Sigmoid colon (tissue), 7 donors: Measurements from ENCODE around the gene S1PR3. TPM values are rescaled to one million over a fixed set of nuclear protein-coding genes. Genes with fewer than 3 reads are reported as not detected.

Experiments used
- DNase-seq: peaks from one replicate; pipeline ENCODE4 v3.0.0-alpha.2; 2019
- H3K27ac ChIP-seq, 4 donors: fragments of 200-600 bp; sonication (generic); one replicate each; pipeline ENCODE4 v1.5.1; 2016 to 2019; ENCODE audit warnings: mild to moderate bottlenecking in 1 of 4
- H3K27me3 ChIP-seq, 3 donors: fragments of 200-600 bp; sonication (generic); one replicate each; pipeline ENCODE4 v1.5.1; 2019; ENCODE audit warnings: mild to moderate bottlenecking in 1 of 3
- H3K36me3 ChIP-seq, 4 donors: fragments of 200-600 bp; sonication (generic); one replicate each; pipeline ENCODE4 v1.5.1; 2016 to 2019
- H3K4me1 ChIP-seq, 4 donors: fragments of 200-600 bp; sonication (generic); one replicate each; pipeline ENCODE4 v1.5.1; 2017 to 2019
- H3K4me3 ChIP-seq, 4 donors: fragments of 200-600 bp; sonication (generic); one replicate each; pipeline ENCODE4 v1.5.1; 2017 to 2019; ENCODE audit warnings: mild to moderate bottlenecking in 2 of 4, moderate library complexity in 1 of 4
- H3K9me3 ChIP-seq, 4 donors: fragments of 200-600 bp in 3 of 4; sonication (generic) in 3 of 4; one replicate each; pipeline versions ENCODE4 v1.5.1 to v1.6.1; 2013 to 2019
- EP300 ChIP-seq, 4 donors: sonication (generic); formaldehyde crosslinking; IDR thresholded peaks; one replicate each; pipeline ENCODE4 v1.6.1; 2017; ENCODE audit warnings: antibody characterized with exemption in 4 of 4
- POLR2A ChIP-seq, 2 donors: fragments of 450-650 bp; IDR thresholded peaks; one replicate each; pipeline ENCODE4 v1.6.1; 2016; ENCODE audit warnings: antibody characterized with exemption in 2 of 2, mild to moderate bottlenecking in 2 of 2, moderate library complexity in 2 of 2
- POLR2AphosphoS5 ChIP-seq, 4 donors: sonication (generic); formaldehyde crosslinking; IDR thresholded peaks; one replicate each; pipeline ENCODE4 v1.6.1; 2017; ENCODE audit warnings: antibody characterized with exemption in 4 of 4
- WGBS, 2 donors: extraction: QIAGEN DNeasy Blood & Tissue Kit; methylation state at CpG; one replicate each; pipeline ENCODE4 v1.1.7; 2013; 5-methylcytosine and 5-hydroxymethylcytosine counted together
- intact Hi-C: fragments of 100-400 bp; cut with DNase I; formaldehyde crosslinking; loops from one replicate; pipeline ENCODE4 v1.15.1; 2023
- polyA plus RNA-seq, 3 donors: library from polyadenylated mRNA; stranded (reverse); fragments of 200-250 nt; gene quantifications; one replicate each; pipeline ENCODE4 v1.2.3, GENCODE V29; 2013
- total RNA-seq, 4 donors: library from RNA; depleted of rRNA; stranded (reverse); fragments of >200 nt; gene quantifications; one replicate each; pipeline ENCODE4 v1.1.0, GENCODE V29; 2016
- TF ChIP-seq, protein P1 (sequence below), 4 experiments: fragments of 450-650 bp in 3 of 4; fragments of 200-600 bp in 1 of 4; IDR thresholded peaks; one replicate each; pipeline ENCODE4 v1.5.1; 2016 to 2019; ENCODE audit warnings: antibody characterized with exemption in 4 of 4, mild to moderate bottlenecking in 3 of 4, moderate library complexity in 2 of 4
- donor health status: healthy with polysubstance abuse.
- donor health status: Bipolar disorder and iron deficiency.
- donor health status: healthy.

S1PR3 gene
- total and polyA plus RNA-seq, 7 donors, result 0.23 to 33.0 (median 10.4) TPM

DNA sequence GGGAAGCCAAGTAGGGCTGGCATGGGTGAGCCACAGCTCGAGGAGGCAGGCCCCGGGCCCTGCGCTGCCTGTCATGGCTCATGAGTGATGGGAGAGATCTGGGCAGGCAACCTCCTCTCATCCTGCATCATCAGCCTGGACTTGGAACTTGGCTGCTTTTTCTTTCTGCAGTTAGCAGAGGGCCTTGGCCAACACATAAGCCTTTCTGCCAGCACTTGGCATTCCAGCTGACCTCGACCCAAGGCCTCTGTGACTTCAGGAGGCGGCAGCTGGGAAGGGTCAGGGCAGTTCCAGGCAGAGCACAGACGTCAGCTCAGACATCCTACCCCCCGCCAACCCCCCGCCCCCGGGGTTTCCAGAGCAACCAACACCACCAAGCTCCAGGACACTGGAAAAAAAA is 7.6 kb downstream of the S1PR3 start:
- WGBS, 2 donors, result 76 to 79% methylated on average over 9 of the region's 9 CpGs
- TF ChIP-seq EP300 (IDR thresholded peaks at IDR 0.05) (no peak), POLR2AphosphoS5 (IDR thresholded peaks at IDR 0.05) (peak in 3 of 4 donors; percentile 45 to 52 (median 48))
- H3K9me3 ChIP-seq, result no peaks in the 10 kb centered on the region
- no peaks in the 10 kb centered on the region for H3K27me3 ChIP-seq
- peak; percentile 84 for DNase-seq
- H3K4me1 ChIP-seq, result peaks cover 0 to 73% (median 55%) of the 10 kb centered on the region in 4 donors
- no peak overlapping the region for H3K4me3 ChIP-seq
- peak overlapping the region; percentile 47 to 98 (median 62) for H3K27ac ChIP-seq
- no peaks in the 10 kb centered on the region for H3K36me3 ChIP-seq
- intact Hi-C loops, result loop anchor here (5.0 to 10.0 kb wide), 2 partner anchors 347 to 804 kb away; no protein-coding TSS in a partner anchor

DNA sequence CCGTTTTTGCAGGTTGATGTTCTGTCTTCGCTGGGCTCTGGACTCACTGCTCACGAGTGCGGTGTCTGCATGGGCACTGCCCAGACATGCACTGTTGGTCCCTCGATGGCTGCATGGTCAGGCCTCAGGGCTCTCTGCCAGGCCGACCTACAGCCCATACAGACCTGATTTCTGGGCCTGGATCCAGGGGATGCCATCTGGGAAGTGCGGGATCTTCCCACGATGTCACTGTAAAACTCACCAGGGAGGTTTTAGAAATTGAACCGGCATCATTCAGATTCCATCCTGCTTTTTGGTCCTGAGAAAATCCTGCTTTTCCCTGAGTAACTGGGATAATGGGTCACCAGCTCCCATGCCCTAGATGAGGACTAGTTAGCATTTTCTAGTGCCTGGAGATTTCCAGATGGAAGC is 9.1 kb downstream of the S1PR3 start:
- Histone ChIP-seq H3K4me1 (peaks cover 0 to 59% (median 43%) of the 10 kb centered on the region in 4 donors), H3K4me3 (no peak overlapping the region), H3K27me3 (no peaks in the 10 kb centered on the region), H3K27ac (peak overlapping the region; percentile 7 to 98 (median 58)), H3K9me3 (no peaks in the 10 kb centered on the region), H3K36me3 (no peaks in the 10 kb centered on the region)
- DNase-seq, result no peak
- intact Hi-C loops, result loop anchor here (10.0 kb wide), 1 partner anchor 896 kb away; no protein-coding TSS in a partner anchor
- TF ChIP-seq POLR2A (IDR thresholded peaks at IDR 0.05) (no peak), EP300 (IDR thresholded peaks at IDR 0.05) (no peak), POLR2AphosphoS5 (IDR thresholded peaks at IDR 0.05) (no peak)
- TF ChIP-seq, protein P1, sequence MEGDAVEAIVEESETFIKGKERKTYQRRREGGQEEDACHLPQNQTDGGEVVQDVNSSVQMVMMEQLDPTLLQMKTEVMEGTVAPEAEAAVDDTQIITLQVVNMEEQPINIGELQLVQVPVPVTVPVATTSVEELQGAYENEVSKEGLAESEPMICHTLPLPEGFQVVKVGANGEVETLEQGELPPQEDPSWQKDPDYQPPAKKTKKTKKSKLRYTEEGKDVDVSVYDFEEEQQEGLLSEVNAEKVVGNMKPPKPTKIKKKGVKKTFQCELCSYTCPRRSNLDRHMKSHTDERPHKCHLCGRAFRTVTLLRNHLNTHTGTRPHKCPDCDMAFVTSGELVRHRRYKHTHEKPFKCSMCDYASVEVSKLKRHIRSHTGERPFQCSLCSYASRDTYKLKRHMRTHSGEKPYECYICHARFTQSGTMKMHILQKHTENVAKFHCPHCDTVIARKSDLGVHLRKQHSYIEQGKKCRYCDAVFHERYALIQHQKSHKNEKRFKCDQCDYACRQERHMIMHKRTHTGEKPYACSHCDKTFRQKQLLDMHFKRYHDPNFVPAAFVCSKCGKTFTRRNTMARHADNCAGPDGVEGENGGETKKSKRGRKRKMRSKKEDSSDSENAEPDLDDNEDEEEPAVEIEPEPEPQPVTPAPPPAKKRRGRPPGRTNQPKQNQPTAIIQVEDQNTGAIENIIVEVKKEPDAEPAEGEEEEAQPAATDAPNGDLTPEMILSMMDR (IDR thresholded peaks at IDR 0.05), result no peak
- WGBS, 2 donors, result 88% methylated on average over 9 of the region's 9 CpGs

DNA sequence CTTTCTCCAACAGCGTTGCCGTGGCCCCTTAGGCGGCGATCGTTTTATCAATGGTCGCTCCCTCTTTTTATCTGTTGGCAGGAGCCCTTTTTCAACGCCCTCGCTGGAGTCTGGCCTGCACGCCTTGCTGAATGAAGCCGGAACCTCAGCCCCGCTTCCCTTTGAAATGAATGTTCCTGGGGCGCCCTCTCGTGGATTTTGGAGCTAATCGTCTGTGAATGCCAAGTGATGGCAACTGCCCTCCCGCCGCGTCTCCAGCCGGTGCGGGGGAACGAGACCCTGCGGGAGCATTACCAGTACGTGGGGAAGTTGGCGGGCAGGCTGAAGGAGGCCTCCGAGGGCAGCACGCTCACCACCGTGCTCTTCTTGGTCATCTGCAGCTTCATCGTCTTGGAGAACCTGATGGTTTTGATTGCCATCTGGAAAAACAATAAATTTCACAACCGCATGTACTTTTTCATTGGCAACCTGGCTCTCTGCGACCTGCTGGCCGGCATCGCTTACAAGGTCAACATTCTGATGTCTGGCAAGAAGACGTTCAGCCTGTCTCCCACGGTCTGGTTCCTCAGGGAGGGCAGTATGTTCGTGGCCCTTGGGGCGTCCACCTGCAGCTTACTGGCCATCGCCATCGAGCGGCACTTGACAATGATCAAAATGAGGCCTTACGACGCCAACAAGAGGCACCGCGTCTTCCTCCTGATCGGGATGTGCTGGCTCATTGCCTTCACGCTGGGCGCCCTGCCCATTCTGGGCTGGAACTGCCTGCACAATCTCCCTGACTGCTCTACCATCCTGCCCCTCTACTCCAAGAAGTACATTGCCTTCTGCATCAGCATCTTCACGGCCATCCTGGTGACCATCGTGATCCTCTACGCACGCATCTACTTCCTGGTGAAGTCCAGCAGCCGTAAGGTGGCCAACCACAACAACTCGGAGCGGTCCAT is 10.0 kb downstream of the S1PR3 start:
- no peaks in the 10 kb centered on the region for H3K36me3 ChIP-seq
- DNase-seq, result peak; percentile 94
- H3K4me1 ChIP-seq, result peaks cover 0 to 58% (median 42%) of the 10 kb centered on the region in 4 donors
- no peaks in the 10 kb centered on the region for H3K27me3 ChIP-seq
- no peak for TF ChIP-seq EP300 (IDR thresholded peaks at IDR 0.05)
- TF ChIP-seq, protein P1 (IDR thresholded peaks at IDR 0.05), result peak; percentile 74 to 86 (median 80)
- peak in 3 of 4 donors; percentile 16 to 30 (median 17) for TF ChIP-seq POLR2AphosphoS5 (IDR thresholded peaks at IDR 0.05)
- no peak for TF ChIP-seq POLR2A (IDR thresholded peaks at IDR 0.05)
- WGBS, 2 donors, result 31 to 38% methylated on average over 52 of the region's 52 CpGs
- no peaks in the 10 kb centered on the region for H3K9me3 ChIP-seq
- H3K27ac ChIP-seq, result peak overlapping the region; percentile 7 to 98 (median 58)
- peak overlapping the region in 2 of 4 donors; percentile 20 to 23 for H3K4me3 ChIP-seq
- intact Hi-C loops, result loop anchor here (1.0 to 10.0 kb wide), 2 partner anchors 407 to 896 kb away; no protein-coding TSS in a partner anchor

DNA sequence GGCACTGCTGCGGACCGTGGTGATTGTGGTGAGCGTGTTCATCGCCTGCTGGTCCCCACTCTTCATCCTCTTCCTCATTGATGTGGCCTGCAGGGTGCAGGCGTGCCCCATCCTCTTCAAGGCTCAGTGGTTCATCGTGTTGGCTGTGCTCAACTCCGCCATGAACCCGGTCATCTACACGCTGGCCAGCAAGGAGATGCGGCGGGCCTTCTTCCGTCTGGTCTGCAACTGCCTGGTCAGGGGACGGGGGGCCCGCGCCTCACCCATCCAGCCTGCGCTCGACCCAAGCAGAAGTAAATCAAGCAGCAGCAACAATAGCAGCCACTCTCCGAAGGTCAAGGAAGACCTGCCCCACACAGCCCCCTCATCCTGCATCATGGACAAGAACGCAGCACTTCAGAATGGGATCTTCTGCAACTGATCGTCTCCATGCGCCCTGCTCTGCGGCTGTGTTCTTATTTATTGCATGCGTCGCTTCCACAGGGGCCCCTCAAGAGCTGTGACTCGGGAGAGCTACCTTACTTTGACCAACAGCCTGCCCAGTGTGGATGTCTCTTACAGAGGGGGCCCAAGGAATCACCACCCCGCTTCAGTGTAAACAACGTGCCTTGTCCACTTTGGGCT is 10.8 kb downstream of the S1PR3 start:
- intact Hi-C loops, result loop anchor here (1.0 to 10.0 kb wide), 2 partner anchors 408 to 897 kb away; no protein-coding TSS in a partner anchor
- H3K4me1 ChIP-seq, result peaks cover 0 to 51% (median 44%) of the 10 kb centered on the region in 4 donors
- H3K27ac ChIP-seq, result peak overlapping the region in 1 of 4 donors; percentile 98
- no peak for DNase-seq
- 92 to 93% methylated on average over 27 of the region's 27 CpGs for WGBS, 2 donors
- no peak overlapping the region for H3K4me3 ChIP-seq
- H3K27me3 ChIP-seq, result no peaks in the 10 kb centered on the region
- no peaks in the 10 kb centered on the region for H3K36me3 ChIP-seq
- H3K9me3 ChIP-seq, result no peaks in the 10 kb centered on the region
- no peak for TF ChIP-seq EP300 (IDR thresholded peaks at IDR 0.05)
- no peak for TF ChIP-seq POLR2A (IDR thresholded peaks at IDR 0.05)
- no peak for TF ChIP-seq POLR2AphosphoS5 (IDR thresholded peaks at IDR 0.05)
- TF ChIP-seq, protein P1 (IDR thresholded peaks at IDR 0.05), result no peak
